ENCODE measurements around the gene CREBRF.
"Not testable (repeated sequence)": the region's sequence is repeated elsewhere in the genome, so short reads cannot be mapped to it uniquely, and the experiment has no call there.

CREBRF gene, protein sequence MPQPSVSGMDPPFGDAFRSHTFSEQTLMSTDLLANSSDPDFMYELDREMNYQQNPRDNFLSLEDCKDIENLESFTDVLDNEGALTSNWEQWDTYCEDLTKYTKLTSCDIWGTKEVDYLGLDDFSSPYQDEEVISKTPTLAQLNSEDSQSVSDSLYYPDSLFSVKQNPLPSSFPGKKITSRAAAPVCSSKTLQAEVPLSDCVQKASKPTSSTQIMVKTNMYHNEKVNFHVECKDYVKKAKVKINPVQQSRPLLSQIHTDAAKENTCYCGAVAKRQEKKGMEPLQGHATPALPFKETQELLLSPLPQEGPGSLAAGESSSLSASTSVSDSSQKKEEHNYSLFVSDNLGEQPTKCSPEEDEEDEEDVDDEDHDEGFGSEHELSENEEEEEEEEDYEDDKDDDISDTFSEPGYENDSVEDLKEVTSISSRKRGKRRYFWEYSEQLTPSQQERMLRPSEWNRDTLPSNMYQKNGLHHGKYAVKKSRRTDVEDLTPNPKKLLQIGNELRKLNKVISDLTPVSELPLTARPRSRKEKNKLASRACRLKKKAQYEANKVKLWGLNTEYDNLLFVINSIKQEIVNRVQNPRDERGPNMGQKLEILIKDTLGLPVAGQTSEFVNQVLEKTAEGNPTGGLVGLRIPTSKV

DNA sequence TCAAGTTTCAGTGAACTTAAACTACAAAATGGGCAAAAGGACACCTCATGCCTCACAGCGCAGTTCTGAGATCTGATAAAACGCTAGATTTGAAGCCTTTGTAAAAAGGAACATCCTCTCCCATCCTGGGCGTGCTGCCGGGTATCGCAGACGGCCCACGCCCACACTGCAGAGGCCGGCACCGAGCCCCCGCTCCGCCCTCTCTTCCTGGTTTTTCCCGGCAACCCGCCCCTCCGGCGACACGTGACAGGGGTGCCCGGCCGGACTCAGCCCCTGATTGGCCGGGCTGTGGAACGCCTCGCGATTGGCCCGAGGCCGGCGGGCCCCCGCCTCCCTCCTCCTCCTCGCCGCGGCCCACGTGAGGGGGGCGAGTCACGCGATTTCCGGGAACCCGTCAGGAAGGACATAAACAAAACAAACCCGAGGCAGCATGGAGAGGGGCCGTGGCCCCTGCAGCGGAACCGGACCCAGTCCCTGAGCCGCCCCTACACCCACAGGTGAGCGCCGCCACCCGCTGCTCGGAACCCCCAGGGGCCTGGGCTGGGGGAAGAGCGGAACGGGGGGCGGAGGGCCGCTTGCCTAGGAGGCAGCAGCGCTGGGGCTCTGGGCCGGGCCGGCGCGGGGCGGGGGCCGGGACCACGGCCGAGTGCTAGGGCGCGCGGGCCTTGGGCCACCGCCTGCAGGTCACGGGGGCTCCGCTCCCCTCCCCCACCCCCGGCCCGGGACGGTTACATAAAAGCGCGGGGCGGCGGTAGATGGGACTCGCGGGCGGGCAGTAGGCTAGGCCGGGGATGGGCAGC, at the start of gene CREBRF:
CREBRF (plus strand) TSS at position 370 of the 800 bp plus-strand sequence. CDS start 24,424 bp downstream, outside the sequence.
- peak; percentile 92 to 98 for DNase-seq (ENCODE audit: low spot score in 2 of 2)
- peaks cover 15% of the 10 kb centered on the region for H3K4me1 Mint-ChIP-seq
- peak; percentile 81 for ATAC-seq
- H3K9me3 Mint-ChIP-seq: no peaks in the 10 kb centered on the region
- peak within 1 kb of the TSS; percentile 84 for H3K27ac Mint-ChIP-seq
- H3K4me3 Mint-ChIP-seq: peak within 1 kb of the TSS; percentile 83
- H3K36me3 Mint-ChIP-seq: peaks cover 21% of the 10 kb centered on the region

DNA sequence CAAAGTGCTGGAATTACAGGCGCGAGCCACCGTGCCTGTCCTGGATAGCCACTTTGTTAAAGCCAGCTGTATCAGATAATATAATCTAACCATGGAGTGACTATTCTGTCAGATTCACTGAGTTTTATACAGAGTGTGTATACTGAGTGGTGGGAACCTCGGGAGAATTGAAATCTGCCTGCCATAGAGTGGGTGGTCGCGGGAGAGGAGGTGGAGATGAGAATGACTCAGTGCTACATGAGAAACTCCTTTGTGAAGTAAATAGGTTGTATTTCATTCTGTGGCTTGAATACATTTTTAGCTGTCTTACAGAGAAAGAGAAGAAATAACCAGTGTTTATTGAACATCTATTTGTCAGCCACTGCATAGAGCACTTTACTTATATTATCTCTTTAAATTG, 46.1 kb upstream of the CREBRF start:
- H3K9me3 Mint-ChIP-seq: no peaks in the 10 kb centered on the region
- H3K36me3 Mint-ChIP-seq: peaks cover 31% of the 10 kb centered on the region
- H3K4me3 Mint-ChIP-seq: no peak overlapping the region
- ATAC-seq: peak; percentile 80
- DNase-seq (ENCODE audit: low spot score in 2 of 2): no peak
- H3K27ac Mint-ChIP-seq: peak overlapping the region; percentile 2
- H3K4me1 Mint-ChIP-seq: peaks cover 56% of the 10 kb centered on the region

DNA sequence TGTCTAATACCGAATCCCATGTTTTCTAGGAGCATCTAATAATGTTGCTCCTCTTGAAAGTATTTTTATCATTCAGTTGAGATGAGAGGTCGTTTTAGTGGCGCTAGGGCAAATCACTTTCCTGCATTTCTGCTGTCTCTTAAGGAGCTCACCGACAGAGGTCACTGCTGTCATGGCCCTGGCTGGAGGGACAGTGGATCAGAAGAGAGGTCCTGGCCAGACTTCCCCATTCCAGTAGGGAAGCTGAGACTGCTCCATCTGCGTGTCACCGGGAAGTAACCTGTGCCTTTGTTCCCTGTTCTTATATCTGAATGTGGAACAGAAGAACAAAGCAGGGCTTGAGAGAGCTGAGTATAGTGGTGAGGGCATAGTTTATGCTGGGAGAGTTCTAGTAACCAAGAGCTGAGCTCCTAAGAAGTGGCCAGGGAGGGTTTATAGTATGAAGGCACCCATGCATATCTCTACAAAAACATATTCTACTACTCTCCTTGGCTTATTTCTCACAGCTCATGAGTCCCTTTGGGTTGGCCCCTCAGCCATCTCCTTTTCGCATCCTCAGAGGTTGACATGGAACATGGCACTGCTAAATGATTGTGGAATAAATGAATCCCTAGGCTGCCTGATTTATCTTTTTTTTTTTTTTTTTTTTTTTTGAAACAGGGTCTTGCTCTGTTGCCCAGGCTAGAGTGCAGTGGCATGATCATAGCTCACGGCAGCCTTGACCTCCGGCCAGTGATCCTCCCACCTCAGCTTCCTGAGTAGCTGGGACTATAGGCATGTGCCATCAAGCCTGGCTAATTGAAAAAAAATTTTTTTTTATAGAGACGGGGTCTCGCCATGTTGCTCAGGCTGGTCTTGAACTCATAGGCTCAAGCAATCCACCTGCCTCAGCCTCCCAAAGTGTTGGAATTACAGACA, 45.3 kb upstream of the CREBRF start:
- Mint-ChIP-seq H3K4me3 (no peak overlapping the region), H3K4me1 (peaks cover 59% of the 10 kb centered on the region), H3K27ac (peak overlapping the region; percentile 2), H3K36me3 (peaks cover 31% of the 10 kb centered on the region), H3K9me3 (no peaks in the 10 kb centered on the region)
- ATAC-seq (no peak), DNase-seq (ENCODE audit: low spot score in 2 of 2) (no peak)

DNA sequence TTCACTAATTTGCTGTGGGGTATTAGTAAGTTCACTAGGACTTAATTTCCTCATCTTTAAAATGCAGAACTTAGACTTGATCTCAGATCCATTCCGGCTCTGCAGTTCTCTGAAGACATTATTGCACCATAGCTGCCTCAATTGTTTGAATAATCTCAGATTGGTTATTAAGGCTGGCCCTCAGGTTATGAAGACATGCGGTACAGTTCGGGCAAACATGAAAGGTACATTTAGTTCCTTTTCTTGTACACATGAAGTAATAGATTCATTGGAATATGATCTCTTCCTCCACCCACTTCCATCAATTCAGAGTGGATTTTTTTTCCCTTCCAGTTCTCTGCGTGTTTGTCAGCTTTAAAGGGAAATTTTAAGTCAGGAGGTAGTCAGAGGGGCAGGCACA, 44.6 kb upstream of the CREBRF start:
- no peak for DNase-seq (ENCODE audit: low spot score in 2 of 2)
- H3K27ac Mint-ChIP-seq: no peak overlapping the region
- H3K4me1 Mint-ChIP-seq: peaks cover 59% of the 10 kb centered on the region
- peaks cover 31% of the 10 kb centered on the region for H3K36me3 Mint-ChIP-seq
- H3K4me3 Mint-ChIP-seq: no peak overlapping the region
- H3K9me3 Mint-ChIP-seq: no peaks in the 10 kb centered on the region
- no peak for ATAC-seq

DNA sequence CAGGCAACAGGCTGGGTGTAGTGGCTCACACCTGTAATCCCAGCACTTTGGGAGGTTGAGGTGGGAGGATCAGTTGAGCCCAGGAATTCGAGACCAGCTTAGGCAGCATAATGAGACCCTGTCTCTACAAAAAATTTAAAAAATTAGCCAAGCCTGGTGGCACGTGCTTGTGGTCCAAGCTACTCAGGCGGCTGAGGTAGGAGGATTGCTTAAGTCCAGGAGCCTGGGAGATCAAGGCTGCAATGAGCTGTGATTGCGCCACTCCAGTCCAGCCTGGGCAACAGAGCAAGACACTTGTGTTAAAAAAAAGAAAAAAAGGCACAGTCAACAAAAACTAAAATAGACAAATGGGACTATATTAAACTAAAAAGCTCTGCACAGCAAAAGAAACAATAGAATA, 43.3 kb upstream of the CREBRF start:
- H3K4me3 Mint-ChIP-seq: no peak overlapping the region
- H3K27ac Mint-ChIP-seq: no peak overlapping the region
- H3K4me1 Mint-ChIP-seq: peaks cover 52% of the 10 kb centered on the region
- H3K9me3 Mint-ChIP-seq: no peaks in the 10 kb centered on the region
- no peak for ATAC-seq
- no peak for DNase-seq (ENCODE audit: low spot score in 2 of 2)
- peaks cover 34% of the 10 kb centered on the region for H3K36me3 Mint-ChIP-seq

DNA sequence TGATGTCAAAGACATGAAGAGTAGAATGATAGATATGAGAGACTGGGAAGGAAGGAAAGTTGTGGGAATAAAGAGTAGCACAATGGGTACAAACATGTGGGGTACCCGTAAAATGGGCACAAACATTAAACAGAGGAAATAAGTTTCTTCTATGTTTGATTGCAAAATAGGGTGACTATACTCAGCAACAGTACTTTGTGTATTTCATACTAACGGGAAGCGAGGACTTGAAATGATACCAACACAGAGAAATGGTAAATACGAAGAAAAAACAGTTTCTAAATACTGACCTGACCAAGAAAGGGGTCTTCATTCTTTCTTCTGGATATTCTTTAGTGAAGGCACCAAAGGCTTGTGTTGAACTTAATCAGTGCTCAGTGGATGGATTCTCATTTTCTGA, 41.5 kb upstream of the CREBRF start:
- Mint-ChIP-seq H3K4me1 (peaks cover 48% of the 10 kb centered on the region), H3K27ac (no peak overlapping the region), H3K9me3 (no peaks in the 10 kb centered on the region), H3K4me3 (no peak overlapping the region), H3K36me3 (peaks cover 44% of the 10 kb centered on the region)
- ATAC-seq: no peak
- no peak for DNase-seq (ENCODE audit: low spot score in 2 of 2)

DNA sequence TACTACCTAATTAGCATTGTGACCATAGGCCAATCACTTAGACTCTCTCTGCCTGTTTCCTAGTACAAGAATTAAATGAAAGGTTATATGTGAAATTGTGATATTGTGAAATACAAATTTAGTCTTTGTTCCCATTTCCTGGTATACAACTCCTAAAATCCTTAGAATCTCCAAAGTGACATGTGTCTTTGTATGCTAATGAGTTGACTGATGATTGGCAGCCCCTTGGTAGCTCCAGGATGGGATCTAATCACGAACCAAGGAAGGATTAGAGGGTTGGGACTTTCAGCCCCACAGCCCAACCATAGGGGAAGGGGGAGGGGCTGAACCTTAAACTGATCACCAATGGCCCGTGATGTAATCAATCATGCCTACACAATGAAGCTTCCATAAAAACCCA, 41.0 kb upstream of the CREBRF start:
- H3K9me3 Mint-ChIP-seq: no peaks in the 10 kb centered on the region
- no peak for ATAC-seq
- DNase-seq (ENCODE audit: low spot score in 2 of 2): no peak
- peaks cover 49% of the 10 kb centered on the region for H3K36me3 Mint-ChIP-seq
- H3K27ac Mint-ChIP-seq: no peak overlapping the region
- peaks cover 42% of the 10 kb centered on the region for H3K4me1 Mint-ChIP-seq
- H3K4me3 Mint-ChIP-seq: no peak overlapping the region

DNA sequence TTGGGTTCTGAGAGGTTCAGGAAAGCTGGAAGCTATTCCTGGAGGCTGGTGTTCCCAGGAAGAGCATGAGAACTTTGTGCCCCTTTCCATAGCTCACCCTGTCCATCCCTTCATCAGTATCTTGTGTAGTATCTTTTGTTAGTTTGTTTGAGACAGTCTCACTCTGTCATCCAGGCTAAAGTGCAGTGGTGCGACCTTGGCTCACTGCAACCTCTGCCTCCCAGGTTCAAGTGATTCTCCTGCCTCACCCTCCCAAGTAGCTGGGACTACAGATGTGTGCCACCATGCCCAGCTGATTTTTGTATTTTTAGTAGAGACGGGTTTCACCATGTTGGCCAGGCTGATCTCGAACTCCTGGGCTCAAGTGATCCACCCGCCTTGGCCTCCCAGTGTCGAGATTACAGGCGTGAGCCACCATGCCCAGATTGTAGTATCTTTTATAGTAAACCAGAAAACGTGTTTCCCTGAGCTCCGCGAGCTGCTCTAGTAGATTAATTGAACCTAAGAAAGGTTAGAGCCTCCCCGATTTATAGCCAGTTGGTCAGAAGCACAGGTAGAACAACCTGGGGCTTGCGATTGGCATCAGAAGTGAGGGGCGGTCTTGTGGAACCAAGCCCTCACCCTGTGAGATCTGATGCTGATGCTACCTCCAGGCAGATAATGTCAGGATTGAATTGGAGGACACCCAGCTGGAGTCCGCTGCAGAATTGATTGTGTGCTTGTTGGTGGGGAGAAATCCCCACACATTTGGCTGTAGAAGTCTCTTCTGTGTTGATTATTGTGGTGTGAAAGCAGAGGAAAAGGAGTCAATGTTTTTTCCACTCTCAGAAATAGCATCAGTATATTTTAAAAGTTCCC, 40.3 kb upstream of the CREBRF start:
- H3K4me3 Mint-ChIP-seq: no peak overlapping the region
- ATAC-seq (no peak), DNase-seq (ENCODE audit: low spot score in 2 of 2) (no peak)
- peaks cover 38% of the 10 kb centered on the region for H3K4me1 Mint-ChIP-seq
- peaks cover 51% of the 10 kb centered on the region for H3K36me3 Mint-ChIP-seq
- no peaks in the 10 kb centered on the region for H3K9me3 Mint-ChIP-seq
- peak overlapping the region; percentile 85 for H3K27ac Mint-ChIP-seq

DNA sequence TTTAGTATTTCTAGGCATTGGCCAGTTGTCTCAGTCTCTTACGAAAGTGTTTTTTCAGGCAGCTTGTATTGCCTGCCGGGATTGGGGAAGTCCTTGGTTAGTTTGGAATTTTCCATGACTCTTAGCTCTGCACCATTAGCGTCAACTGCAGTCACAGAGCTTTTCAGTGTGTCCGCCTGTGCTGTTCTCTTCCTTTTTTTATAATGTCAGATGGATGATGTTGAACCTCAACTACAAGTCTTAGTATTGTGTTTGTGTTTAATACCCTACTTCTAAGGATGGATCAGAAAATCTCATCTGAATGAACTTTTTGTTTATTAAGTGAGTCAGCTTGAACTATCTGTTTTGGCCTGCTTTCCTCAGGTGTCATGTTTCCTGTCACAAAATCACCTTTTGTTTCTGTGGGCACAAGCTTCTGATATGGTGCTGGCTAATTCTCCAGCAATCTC, 39.5 kb upstream of the CREBRF start:
- H3K4me3 Mint-ChIP-seq: no peak overlapping the region
- peaks cover 51% of the 10 kb centered on the region for H3K36me3 Mint-ChIP-seq
- peaks cover 42% of the 10 kb centered on the region for H3K4me1 Mint-ChIP-seq
- no peak for DNase-seq (ENCODE audit: low spot score in 2 of 2)
- no peaks in the 10 kb centered on the region for H3K9me3 Mint-ChIP-seq
- H3K27ac Mint-ChIP-seq: peak overlapping the region; percentile 85
- peak; percentile 37 for ATAC-seq

DNA sequence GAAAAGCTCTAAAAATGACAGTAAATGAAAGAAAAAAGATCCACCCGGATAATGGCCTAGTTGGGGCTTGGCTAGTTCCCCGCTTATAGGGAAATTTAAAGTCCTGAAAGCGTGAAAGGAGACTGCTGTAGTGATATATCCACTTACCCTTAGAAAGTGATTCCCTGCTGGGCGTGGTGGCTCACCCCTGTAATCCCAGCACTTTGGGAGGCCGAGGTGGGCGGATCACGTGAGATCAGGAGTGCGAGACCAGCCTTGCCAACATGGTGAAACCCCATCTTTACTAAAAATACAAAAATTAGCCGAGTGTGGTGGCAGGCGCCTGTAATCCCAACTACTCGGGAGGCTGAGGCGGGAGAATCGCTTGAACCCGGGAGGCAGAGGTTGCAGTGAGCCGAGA, 39.1 kb upstream of the CREBRF start:
- Mint-ChIP-seq H3K4me1 (peaks cover 38% of the 10 kb centered on the region), H3K36me3 (peaks cover 51% of the 10 kb centered on the region), H3K27ac (peak overlapping the region; percentile 85)
- H3K4me3 Mint-ChIP-seq; H3K9me3 Mint-ChIP-seq; DNase-seq (ENCODE audit: low spot score in 2 of 2); ATAC-seq: not testable (repeated sequence)

DNA sequence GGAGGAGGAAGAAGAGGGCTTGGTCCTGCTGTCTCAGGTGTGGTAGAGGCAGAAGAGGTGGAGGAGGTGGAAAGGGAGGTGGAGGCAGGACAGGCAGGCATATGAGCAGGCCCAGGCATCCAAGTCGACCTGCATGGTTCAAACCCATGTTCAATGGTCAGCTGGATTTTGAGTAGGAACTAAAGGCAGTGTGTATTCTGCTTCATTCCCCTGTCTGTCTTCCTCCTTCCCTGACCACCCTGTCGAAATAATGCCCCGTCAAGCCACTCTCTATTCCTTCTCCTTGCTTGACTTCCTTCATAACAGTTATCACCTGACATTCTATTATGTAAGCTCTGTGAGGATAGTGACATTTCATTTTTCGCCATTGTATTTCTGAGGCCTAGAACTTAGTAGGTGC, 37.8 kb upstream of the CREBRF start:
- Mint-ChIP-seq H3K9me3 (no peaks in the 10 kb centered on the region), H3K4me1 (peaks cover 38% of the 10 kb centered on the region), H3K4me3 (no peak overlapping the region), H3K27ac (peak overlapping the region; percentile 20), H3K36me3 (peaks cover 51% of the 10 kb centered on the region)
- DNase-seq (ENCODE audit: low spot score in 2 of 2) (no peak), ATAC-seq (no peak)

DNA sequence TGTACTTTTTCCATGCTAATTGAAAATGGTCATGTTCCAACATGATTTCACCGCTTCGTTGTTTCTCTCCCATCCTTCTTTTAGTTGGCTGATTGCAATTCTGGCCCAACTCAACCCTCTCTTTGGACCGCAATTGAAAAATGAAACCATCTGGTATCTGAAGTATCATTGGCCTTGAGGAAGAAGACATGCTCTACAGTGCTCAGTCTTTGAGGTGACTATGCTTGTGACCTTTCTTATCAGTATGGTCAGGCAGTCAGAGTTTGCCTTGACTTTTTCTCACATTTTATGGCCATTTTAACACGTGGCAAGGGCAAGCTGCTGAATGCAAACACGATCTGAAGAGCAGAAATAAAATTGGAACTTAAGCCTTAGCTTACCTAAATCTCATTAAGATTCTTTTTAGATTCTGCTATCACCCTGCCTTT, 36.0 kb upstream of the CREBRF start:
- H3K4me3 Mint-ChIP-seq: no peak overlapping the region
- ATAC-seq (no peak), DNase-seq (ENCODE audit: low spot score in 2 of 2) (no peak)
- no peaks in the 10 kb centered on the region for H3K9me3 Mint-ChIP-seq
- H3K27ac Mint-ChIP-seq: peak overlapping the region; percentile 5
- H3K36me3 Mint-ChIP-seq: peaks cover 68% of the 10 kb centered on the region
- peaks cover 31% of the 10 kb centered on the region for H3K4me1 Mint-ChIP-seq

DNA sequence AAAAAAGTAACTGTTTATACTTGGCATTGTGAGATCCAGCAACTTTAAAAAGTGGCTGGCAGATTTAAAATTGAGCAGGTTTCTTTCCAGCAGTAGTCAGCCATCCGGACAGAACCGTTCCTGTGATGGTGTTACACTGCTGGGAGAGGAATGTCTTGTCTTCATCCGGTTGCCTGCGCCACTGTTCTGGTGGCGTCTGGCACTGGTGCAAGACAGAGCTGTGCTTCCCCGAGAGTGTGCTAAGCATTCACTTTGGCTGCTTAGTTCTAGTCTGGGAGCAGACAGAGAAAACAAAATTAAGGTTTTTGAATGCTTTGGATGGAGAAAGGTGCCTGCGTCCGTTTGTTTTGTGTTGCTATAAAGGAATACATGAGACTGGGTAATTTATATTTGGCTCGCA, 35.5 kb upstream of the CREBRF start:
- Mint-ChIP-seq H3K27ac (peak overlapping the region; percentile 61), H3K36me3 (peaks cover 73% of the 10 kb centered on the region), H3K9me3 (no peaks in the 10 kb centered on the region), H3K4me1 (peaks cover 26% of the 10 kb centered on the region), H3K4me3 (no peak overlapping the region)
- no peak for DNase-seq (ENCODE audit: low spot score in 2 of 2)
- ATAC-seq: no peak

DNA sequence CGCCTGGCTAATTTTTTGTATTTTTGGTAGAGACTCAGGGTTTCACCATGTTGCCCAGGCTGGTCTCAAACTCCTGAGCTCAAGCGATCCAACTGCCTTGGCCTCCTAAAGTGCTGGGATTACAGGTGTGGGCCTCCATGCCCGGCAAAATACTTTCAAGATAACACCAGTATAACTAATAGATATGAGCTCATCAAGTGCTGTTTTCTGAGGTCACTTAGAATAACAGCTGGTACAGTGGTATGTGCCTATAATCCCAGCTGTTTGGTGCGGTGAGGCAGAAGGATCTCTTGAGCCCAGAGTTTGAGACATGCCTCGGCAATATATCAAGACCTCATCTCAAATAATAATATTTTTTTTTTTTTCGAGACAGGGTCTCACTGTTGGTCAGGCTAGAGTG, 30.5 kb upstream of the CREBRF start:
- Mint-ChIP-seq H3K27ac (no peak overlapping the region), H3K4me1 (peaks cover 11% of the 10 kb centered on the region), H3K4me3 (no peak overlapping the region), H3K9me3 (no peaks in the 10 kb centered on the region), H3K36me3 (peaks cover 64% of the 10 kb centered on the region)
- no peak for ATAC-seq
- no peak for DNase-seq (ENCODE audit: low spot score in 2 of 2)
